GM19452 (cell line): Measurements from ENCODE around the gene PDE7B.

ENCODE experiments used
- ATAC-seq: cut with Tn5 transposase; IDR thresholded peaks from one replicate; pipeline ENCODE4 v1.9.1; 2021; ENCODE audit not compliant: unreplicated experiment

Gene PDE7B

DNA sequence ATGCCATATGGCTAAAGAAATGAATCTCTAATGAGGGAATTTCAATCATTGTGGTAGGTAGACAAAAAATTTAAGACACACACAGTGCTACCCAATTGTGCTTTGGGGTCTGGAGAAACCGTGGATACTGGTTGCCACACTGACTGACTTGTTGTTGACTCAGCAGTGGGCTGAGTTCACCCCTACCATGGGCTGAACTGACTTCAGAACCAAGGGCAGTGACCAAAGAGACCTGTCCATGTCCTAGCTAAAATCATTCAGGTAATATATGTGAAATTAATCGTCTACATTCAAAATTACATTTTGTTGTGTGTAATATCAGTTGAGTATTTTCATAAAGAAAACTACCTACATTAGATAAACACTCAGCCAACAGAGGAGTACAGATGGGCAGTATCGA, 131.6 kb downstream of the PDE7B start:
- ATAC-seq, result no peak

- no peak for ATAC-seq
These were observed 132.3 kb downstream of the PDE7B start for GRCh38 chr6:135983718-135984343.

DNA sequence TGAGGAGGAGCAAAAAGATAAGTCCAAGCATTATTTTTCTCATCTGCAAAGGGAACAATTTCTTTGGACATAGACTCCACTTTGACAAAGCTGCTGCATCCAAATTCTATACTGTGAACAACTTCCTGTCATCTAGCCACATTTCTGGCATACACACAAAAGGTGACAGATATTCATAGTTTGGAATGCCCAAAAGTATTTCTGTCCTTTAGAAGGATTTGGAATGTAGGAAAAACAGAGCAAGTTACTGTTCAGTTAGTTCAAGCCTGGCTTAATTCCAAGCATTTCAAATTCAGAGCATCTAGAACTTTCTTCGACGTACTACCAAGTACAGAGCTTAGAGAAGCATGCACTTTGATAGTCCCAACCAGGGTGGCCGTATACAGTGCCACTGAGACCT, 134.0 kb downstream of the PDE7B start:
- no peak for ATAC-seq

GRCh38 chr6:135987226-135987625, 135.7 kb downstream of the PDE7B start:
- no peak for ATAC-seq

- no peak for ATAC-seq
These were observed 138.9 kb downstream of the PDE7B start for GRCh38 chr6:135990439-135990838.

GRCh38 chr6:135990855-135991464, 139.5 kb downstream of the PDE7B start:
- ATAC-seq, result no peak

- no peak for ATAC-seq
These were observed 141.2 kb downstream of the PDE7B start for GRCh38 chr6:135992739-135993138.

DNA sequence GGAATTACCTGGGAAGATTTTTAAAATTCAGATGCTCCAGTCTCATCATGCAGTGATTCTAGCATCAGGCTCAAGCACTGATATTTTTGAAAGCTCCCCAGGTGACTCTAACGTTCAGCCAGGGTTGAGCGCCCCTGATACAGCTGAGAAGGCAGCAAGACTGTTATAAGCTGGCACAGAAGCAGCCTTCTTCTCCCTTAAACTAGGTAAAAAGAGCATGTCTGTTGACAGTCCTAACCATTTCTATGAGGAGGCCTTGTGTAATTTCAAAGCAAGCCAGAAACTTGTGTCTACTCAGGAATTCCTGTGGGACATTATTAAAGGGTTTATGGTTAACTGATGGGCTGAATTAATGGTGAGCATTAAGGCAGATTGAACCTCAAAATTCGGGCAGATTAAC, 141.9 kb downstream of the PDE7B start:
- ATAC-seq, result no peak

DNA sequence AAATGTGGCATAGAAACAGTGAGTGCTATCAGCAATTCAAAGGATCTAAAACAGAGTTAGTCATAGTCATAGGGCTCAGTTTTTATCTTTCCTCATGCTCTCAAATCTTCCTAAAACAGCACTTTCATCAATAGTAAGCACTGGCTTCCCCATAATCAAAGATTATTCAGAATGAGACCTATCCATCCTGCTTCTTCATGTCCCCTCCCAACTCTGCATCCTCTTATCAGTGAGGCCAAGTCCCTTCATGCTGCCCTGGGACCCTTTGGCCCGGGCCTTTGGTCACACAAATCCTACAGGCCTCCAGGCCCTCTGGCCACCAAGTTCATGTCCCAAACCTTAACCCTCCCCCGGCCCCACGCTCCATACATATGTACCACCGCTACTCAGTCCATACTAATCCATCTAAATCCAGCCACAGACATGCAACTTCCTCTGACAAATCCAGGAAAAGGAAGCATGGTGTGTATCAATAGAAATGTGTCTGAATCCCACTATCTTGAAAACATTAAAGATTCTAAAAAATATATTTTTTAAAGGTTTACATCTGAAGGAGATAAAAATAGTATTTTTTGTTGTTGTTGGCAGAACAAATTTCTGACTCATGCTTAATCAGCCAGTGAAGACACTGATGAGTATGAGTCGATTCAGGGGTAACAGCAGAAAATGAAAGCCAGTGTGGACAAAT, 143.5 kb downstream of the PDE7B start:
- no peak for ATAC-seq

DNA sequence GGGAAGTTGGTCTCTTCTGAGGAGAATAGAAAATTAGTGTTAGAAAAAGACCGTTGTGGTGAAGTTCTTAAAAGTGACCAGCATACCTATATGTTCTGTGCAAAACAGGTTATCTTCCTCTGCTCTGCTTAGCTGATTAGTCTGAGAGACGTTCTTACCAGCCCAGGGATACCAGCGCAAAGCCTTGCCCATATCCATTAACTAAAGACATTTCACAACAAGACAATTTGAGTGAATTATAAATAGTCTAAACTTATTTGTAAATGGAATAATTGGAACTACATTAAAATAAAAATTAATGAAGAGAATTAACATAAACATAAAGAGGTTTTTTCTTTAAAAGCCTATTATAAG, 144.0 kb downstream of the PDE7B start:
- ATAC-seq, result no peak

DNA sequence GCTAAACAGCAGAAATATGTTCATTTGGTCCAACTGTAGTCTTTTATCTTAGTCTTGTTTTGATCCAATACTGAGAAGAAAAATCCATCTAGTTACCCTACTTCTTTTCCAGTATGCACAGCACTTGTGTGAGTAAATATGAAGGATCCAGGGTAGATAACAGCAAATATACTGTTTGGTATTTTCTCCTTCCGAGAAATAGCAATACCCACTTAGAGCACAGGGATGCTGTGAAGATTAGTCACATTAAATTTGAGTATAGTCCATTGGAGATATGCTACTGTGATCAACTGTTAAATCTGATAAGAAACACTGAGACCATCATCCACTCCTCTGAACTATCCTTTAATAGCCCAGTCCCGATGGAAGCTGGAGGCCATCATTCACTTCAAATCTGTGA, 145.2 kb downstream of the PDE7B start:
- ATAC-seq, result no peak

DNA sequence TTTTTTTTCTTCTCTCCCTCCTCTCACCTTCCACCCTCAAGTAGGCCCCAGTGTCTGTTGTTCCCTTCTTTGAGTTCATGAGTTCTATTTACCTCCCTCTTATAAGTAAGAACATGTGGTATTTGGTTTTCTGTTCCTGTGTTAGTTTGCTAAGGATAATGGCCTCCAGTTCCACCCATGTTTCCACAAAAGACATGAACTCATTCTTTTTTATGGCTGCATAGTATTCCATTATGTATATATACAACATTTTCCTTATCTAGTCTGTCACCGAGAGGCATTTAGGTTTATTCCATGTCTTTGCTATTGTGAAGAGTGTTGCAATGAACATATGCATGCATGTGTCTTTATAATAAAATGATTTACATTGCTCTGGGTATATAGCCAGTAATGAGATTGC, 147.9 kb downstream of the PDE7B start:
- ATAC-seq, result no peak

DNA sequence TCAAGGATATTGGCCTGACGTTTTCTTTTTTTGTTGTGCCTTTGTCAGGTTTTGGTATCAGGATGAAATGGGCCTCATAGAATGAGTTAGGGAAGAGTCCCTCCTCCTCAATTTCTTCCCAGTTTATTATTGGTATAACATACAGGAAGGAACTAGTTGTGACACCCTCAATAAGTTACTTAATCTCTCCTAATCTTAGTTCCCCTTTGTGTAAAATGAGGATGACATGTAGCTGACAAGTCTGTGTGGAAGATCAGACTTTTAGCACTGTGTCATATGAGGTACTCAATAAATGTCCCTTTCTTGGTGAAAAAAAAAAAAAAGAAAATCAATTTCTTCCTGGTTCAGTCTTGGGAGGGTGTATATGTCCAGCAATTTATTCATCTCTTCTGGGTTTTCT, 155.8 kb downstream of the PDE7B start:
- no peak for ATAC-seq

- ATAC-seq, result no peak
These were observed 160.0 kb downstream of the PDE7B start for GRCh38 chr6:136011475-136011874.

GRCh38 chr6:136012198-136012887, 160.8 kb downstream of the PDE7B start:
- no peak for ATAC-seq

GRCh38 chr6:136012943-136013342, 161.4 kb downstream of the PDE7B start:
- ATAC-seq, result no peak

DNA sequence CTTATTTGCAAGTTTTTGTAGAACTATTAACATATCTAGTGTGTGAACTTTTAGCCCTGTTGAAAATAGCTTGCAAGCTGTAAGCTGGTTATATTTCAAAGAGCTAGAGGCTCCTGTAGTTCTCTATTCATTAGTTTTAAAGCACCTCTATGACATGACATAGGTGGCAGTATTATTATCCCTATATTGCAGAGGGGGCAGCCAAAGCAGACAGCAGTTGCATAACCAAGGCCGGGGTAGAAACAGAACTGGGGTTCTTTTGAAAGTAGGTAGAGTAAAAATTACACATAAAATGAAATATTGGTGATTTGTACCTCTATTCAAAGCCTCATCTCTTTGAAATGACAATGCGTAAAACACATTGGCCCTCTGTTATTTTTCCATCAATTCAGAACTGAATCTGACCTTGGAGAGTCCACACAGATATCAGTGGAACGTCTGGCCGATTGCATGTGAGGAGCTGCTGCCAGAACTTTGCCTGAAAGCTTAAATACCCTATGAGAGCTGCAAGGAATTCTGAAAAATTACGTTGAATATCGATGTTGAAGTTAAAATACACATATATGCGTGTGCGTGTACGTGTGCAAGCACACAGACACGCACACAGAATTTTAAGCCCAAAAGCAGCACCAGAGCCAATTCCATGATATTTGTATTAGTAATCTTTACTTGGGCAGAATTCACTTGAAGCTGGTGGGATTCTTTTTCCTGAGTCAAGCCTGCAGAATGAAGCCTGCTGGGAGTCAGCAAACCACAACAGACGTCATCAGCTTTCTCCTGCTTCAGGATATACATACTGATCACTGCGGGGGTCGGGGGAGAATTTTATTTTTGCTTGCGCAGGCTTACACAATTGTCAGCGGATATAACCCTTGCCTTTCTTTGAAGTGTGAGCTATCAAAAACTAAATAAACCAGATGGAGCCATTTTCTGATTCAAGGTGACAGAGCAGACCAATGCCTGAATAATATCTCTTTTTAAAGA, 163.2 kb downstream of the PDE7B start:
- no peak for ATAC-seq

DNA sequence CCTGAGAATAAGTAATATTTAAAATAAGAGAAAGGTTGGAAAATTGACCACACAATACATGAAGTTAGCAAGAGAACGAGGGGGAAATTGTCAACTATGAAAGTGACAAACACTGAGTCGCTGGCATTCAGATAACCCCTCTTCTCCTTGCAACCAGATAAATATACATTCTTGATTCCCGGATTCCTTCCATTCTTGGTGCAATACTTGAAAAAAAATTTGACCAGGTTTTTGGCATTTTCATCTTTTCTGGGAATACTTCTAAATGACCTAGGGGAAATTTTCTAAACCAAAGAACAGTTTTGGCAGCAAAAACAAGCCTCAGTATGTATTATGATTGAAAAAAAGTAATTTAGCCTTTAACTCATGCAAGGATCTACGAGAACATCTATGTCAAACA, 164.0 kb downstream of the PDE7B start:
- ATAC-seq, result no peak

DNA sequence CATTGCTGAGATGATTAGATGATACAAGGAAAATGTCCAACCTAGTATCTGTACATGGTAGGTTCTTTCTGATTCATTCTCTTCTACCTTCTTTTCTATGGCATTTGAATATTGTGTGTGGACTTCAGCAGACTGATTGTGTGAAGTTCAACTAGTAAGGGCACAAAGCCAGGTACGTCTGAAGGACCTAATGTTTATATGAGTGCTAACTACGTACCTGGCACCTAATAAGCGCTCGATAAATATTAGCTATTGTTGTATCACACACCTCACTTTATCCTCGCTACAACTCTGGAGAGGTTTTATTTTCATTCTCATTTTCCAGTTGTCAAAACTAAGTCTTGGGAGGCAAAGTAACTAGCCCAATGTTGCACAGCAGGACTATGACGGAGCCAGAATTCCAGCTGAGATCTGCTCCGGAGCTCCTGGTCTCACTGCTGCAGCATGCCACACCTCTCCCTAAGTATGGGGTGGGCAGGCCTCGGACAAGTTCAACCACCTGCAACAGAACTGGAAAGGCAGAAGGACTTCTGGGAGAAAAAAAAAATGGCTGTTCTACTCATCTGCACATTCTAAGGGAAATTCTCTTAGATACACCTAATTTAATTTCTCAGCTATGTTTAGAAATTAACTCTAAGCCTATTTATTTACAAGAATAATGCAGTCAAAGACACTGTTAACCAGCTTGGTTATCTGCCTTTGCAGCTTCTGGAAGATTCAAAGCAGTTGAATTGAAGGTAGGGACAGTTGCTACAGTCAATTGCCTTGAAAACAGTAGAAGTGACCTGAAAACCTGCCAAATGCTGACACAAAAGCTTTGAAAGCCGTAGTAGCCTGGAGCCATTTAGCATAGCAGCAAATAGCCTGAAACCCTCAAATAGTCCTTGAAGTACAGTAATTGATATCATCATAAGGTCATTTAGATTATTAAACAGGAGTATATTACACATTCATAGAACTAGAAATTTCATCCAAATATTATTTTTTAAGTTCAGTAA, 165.0 kb downstream of the PDE7B start:
- ATAC-seq, result no peak

GRCh38 chr6:136020691-136021090, 169.2 kb downstream of the PDE7B start:
- ATAC-seq, result no peak
